IPS DF 4.7 (cell line): ENCODE data around the gene SPATA22.
"Not testable (repeated sequence)": the region's sequence is repeated elsewhere in the genome, so short reads cannot be mapped to it uniquely, and the experiment has no call there.

ENCODE experiments used
- DNase-seq: peaks from one replicate; pipeline ENCODE4 v3.0.0-alpha.2; 2013; ENCODE audit warnings: low spot score; ENCODE audit errors: extremely low read depth

Gene SPATA22

GRCh38 chr17:3474212-3474611 lies 2.6 kb upstream of the SPATA22 start:
- DNase-seq = no peak

- no peak for DNase-seq
These were observed 518 bp upstream of the SPATA22 start for GRCh38 chr17:3472137-3472536.

- DNase-seq = no peak
These were observed 2.1 kb downstream of the SPATA22 start for GRCh38 chr17:3469529-3469928.

- not testable (repeated sequence) for DNase-seq
These were observed 5.3 kb downstream of the SPATA22 start for GRCh38 chr17:3466355-3466754.

GRCh38 chr17:3448059-3448665 lies 23.5 kb downstream of the SPATA22 start:
- no peak for DNase-seq

GRCh38 chr17:3447625-3448024 lies 24.0 kb downstream of the SPATA22 start:
- peak; percentile 41 for DNase-seq

GRCh38 chr17:3440451-3440850 lies 31.2 kb downstream of the SPATA22 start:
- DNase-seq = no peak

GRCh38 chr17:3438368-3438767 lies 33.3 kb downstream of the SPATA22 start:
- no peak for DNase-seq

GRCh38 chr17:3433741-3434140 lies 37.9 kb downstream of the SPATA22 start, which contains the start of gene OR1E2:
Gene OR1E2 (minus strand): TSS chr17:3433841. CDS start chr17:3433841, 0 bp downstream.
- no peak for DNase-seq

- peak; percentile 2 for DNase-seq
These were observed 38.4 kb downstream of the SPATA22 start for GRCh38 chr17:3433215-3433614.

- no peak for DNase-seq
These were observed 53.4 kb downstream of the SPATA22 start for GRCh38 chr17:3418222-3418621.

GRCh38 chr17:3415610-3416009 lies 56.0 kb downstream of the SPATA22 start:
- no peak for DNase-seq

GRCh38 chr17:3412216-3412615 lies 59.4 kb downstream of the SPATA22 start:
- DNase-seq = not testable (repeated sequence)

GRCh38 chr17:3411070-3411469 lies 60.5 kb downstream of the SPATA22 start, which contains the start of gene OR3A3:
Gene OR3A3 (plus strand): TSS chr17:3411370.
- no peak for DNase-seq

- not testable (repeated sequence) for DNase-seq
These were observed 67.8 kb downstream of the SPATA22 start for GRCh38 chr17:3403856-3404255.

- DNase-seq = no peak
These were observed 69.8 kb downstream of the SPATA22 start for GRCh38 chr17:3401786-3402185.

GRCh38 chr17:3400055-3400454 lies 71.6 kb downstream of the SPATA22 start:
- DNase-seq = no peak

- DNase-seq = no peak
These were observed 73.3 kb downstream of the SPATA22 start, which contains the start of gene OR1E1 for GRCh38 chr17:3398310-3398709. Gene OR1E1 (minus strand): TSS chr17:3398410. CDS start chr17:3398410, 0 bp downstream.

- DNase-seq = not testable (repeated sequence)
These were observed 73.8 kb downstream of the SPATA22 start for GRCh38 chr17:3397801-3398200.
